C4-2B (cell line): ENCODE measurements around the gene RACK1.

Source experiments
- ZFX ChIP-seq: fragments of 450-650 bp; IDR thresholded peaks from 2 replicates; pipeline ENCODE4 v1.6.1; 2017
- TF ChIP-seq, protein P1 (sequence below): fragments of 450-650 bp; conservative IDR thresholded peaks from 2 replicates; pipeline ENCODE4 v1.5.1; 2017; ENCODE audit warnings: mild to moderate bottlenecking

DNA sequence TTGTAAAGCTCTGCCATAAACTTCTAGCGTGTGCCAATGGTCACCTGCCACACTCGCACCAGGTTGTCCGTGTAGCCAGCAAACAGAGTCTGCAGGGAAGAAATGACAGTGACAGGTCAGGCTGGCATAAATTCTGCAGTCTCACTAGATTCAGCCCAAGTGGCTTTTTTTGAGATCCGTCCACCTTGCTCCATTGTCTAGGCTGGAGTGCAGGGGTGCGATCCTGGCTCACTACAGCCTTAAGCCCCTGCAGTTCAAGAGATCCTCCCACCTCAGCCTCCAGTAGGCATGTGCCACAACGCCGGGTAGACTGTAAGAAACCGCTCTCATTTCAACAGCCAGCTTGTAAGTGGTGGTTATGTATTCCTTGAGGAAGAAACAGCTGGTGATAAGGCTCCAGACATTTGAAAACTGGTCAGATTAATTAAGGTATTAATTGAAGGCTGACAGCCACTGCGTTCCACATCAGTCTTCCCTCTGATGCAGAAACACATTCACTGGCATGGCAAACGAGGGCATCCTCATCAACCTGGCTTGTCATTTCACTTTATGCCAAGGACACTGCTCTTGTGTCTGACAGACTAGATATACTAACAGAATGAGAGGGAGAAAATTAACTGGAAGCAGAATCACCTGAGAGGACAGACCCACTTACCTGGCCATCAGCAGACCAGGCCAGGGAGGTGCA, 6.6 kb downstream of the RACK1 start:
- TF ChIP-seq, protein P1, sequence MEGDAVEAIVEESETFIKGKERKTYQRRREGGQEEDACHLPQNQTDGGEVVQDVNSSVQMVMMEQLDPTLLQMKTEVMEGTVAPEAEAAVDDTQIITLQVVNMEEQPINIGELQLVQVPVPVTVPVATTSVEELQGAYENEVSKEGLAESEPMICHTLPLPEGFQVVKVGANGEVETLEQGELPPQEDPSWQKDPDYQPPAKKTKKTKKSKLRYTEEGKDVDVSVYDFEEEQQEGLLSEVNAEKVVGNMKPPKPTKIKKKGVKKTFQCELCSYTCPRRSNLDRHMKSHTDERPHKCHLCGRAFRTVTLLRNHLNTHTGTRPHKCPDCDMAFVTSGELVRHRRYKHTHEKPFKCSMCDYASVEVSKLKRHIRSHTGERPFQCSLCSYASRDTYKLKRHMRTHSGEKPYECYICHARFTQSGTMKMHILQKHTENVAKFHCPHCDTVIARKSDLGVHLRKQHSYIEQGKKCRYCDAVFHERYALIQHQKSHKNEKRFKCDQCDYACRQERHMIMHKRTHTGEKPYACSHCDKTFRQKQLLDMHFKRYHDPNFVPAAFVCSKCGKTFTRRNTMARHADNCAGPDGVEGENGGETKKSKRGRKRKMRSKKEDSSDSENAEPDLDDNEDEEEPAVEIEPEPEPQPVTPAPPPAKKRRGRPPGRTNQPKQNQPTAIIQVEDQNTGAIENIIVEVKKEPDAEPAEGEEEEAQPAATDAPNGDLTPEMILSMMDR, result no peak
- TF ChIP-seq ZFX, result no peak
